GM23338 (cell line): ENCODE measurements around the gene ZFYVE28.

Experiments used
- CTCF ChIP-seq, 2 experiments: fragments of 200-600 bp in 1 of 2; sonication (generic) in 1 of 2; conservative IDR thresholded peaks; 2 replicates each; pipeline versions ENCODE4 v1.5.1 to v1.6.1; 2016 to 2017; ENCODE audit warnings: antibody characterized with exemption in 2 of 2, low read depth in 2 of 2, mild to moderate bottlenecking in 2 of 2, moderate library complexity in 1 of 2
- EZH2 ChIP-seq: fragments of 200-600 bp; sonication (generic); IDR thresholded peaks from one replicate; pipeline ENCODE4 v1.8.0; 2017; ENCODE audit warnings: antibody characterized with exemption, mild to moderate bottlenecking, low read depth; ENCODE audit not compliant: unreplicated experiment
- EZH2phosphoT487 ChIP-seq: fragments of 200-600 bp; sonication (generic); IDR thresholded peaks from one replicate; pipeline ENCODE4 v1.8.1; 2018; ENCODE audit warnings: antibody characterized with exemption; ENCODE audit not compliant: unreplicated experiment
- POLR2AphosphoS5 ChIP-seq: IDR thresholded peaks from 2 replicates; pipeline ENCODE4 v1.6.1; 2016; ENCODE audit warnings: antibody characterized with exemption, low read depth
- ZNF331 ChIP-seq: fragments of 250-450 bp; sonication (Bioruptor Pico); IDR thresholded peaks from 2 replicates; pipeline ENCODE4 v1.5.0; 2020; ENCODE audit warnings: low read depth, mild to moderate bottlenecking, moderate library complexity

- no peak for TF ChIP-seq CTCF (conservative IDR thresholded peaks at IDR 0.05; ENCODE audit: low read depth in 2 of 2)
- TF ChIP-seq POLR2AphosphoS5: no peak
- no peak for TF ChIP-seq EZH2phosphoT487
- TF ChIP-seq ZNF331 (CRISPR knock-in tag): no peak
- no peak for TF ChIP-seq EZH2
These were observed 145.2 kb downstream of the ZFYVE28 start for GRCh38 chr4:2273221-2273620.
